Body of pancreas (tissue), 4 donors: Measurements from ENCODE around the gene TBX4. TPM values are rescaled to one million over a fixed set of nuclear protein-coding genes. Genes with fewer than 3 reads are reported as not detected.
"Not testable (repeated sequence)": the region's sequence is repeated elsewhere in the genome, so short reads cannot be mapped to it uniquely, and the experiment has no call there.

ENCODE experiments used
- ATAC-seq: fragments of 150-250 bp; one replicate; pipeline ENCODE4 v1.9.1; 2016
- DNase-seq, 4 donors: peaks; one replicate each; pipeline ENCODE4 v3.0.0-alpha.2; 2019
- H3K27ac ChIP-seq, 4 donors: fragments of 200-600 bp; sonication (generic); 1 replicate in 3 of 4; 2 replicates in 1 of 4; pipeline versions ENCODE4 v1.5.1 to v1.6.1; 2016 to 2019; ENCODE audit warnings: mild to moderate bottlenecking in 1 of 4, mixed read lengths in 1 of 4, moderate library complexity in 1 of 4
- H3K27me3 ChIP-seq, 2 donors: fragments of 200-600 bp; sonication (generic); one replicate each; pipeline ENCODE4 v1.6.0; 2016; ENCODE audit warnings: mild to moderate bottlenecking in 1 of 2
- H3K36me3 ChIP-seq, 2 donors: fragments of 200-600 bp; sonication (generic); replicated peaks in 1 of 2; 2 replicates each; pipeline ENCODE4 v1.5.1; 2016; ENCODE audit warnings: low read depth in 2 of 2; ENCODE audit not compliant: insufficient read depth in 1 of 2
- H3K4me1 ChIP-seq: fragments of 200-600 bp; sonication (generic); one replicate; pipeline ENCODE4 v1.6.0; 2016
- H3K4me3 ChIP-seq, 2 donors: fragments of 200-600 bp; sonication (generic); 1 replicate in 1 of 2; 2 replicates in 1 of 2; pipeline ENCODE4 v1.5.1; 2016 to 2019
- H3K9me3 ChIP-seq, 3 donors: fragments of 200-600 bp; sonication (generic); 1 replicate in 2 of 3; 2 replicates in 1 of 3; pipeline ENCODE4 v1.5.1; 2016
- POLR2A ChIP-seq, 3 donors: fragments of 450-650 bp; IDR thresholded peaks; one replicate each; pipeline ENCODE4 v1.6.1; 2016; ENCODE audit warnings: antibody characterized with exemption in 3 of 3, mild to moderate bottlenecking in 2 of 3
- WGBS, 2 donors: methylation state at CpG; one replicate each; pipeline ENCODE4 v1.1.5; 2017; 5-methylcytosine and 5-hydroxymethylcytosine counted together
- intact Hi-C: fragments of 100-400 bp; cut with DNase I; formaldehyde crosslinking; loops from one replicate; pipeline ENCODE4 v1.15.1; 2023
- total RNA-seq, 2 donors: library from RNA; depleted of rRNA; stranded (reverse); fragments of >200 nt; gene quantifications; one replicate each; pipeline ENCODE4 v1.1.0, GENCODE V29; 2016
- TF ChIP-seq, protein P1 (sequence below), 7 experiments: fragments of 450-650 bp in 4 of 7; fragments of 200-600 bp in 3 of 7; sonication (generic) in 3 of 7; IDR thresholded peaks; one replicate each; pipeline ENCODE4 v1.5.1; 2016 to 2019; ENCODE audit warnings: antibody characterized with exemption in 7 of 7

TBX4 gene
- total RNA-seq, 2 donors from 2014 or later, result not detected

DNA sequence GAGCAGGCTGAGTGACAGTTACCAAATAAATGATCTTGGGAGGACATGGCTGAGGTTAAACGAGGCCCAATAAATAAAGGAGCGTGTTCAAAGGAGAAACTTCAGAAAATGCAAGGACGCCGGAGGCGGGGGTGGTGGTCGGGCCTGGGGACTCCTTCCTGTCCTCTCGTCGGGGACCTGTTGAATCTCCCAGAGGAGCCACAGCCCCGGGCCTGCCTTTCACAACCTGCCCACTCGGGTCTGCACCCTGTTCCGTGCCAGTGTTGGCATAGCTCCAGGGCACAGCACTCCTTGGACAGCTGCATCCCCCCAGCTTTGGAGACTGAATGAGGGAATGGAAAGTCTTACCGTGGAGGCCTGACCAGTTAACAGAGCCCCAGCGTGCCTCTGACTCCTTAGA, 8.1 kb upstream of the TBX4 start:
- no peaks in the 10 kb centered on the region for H3K36me3 ChIP-seq
- ATAC-seq, result no peak
- no peaks in the 10 kb centered on the region for H3K4me1 ChIP-seq
- DNase-seq, result no peak
- no peak overlapping the region for H3K4me3 ChIP-seq
- no peaks in the 10 kb centered on the region for H3K9me3 ChIP-seq
- intact Hi-C loops, result no loop called here
- WGBS, 2 donors, result 75 to 82% methylated on average over 11 to 13 of the region's 13 CpGs
- no peaks in the 10 kb centered on the region for H3K27me3 ChIP-seq
- no peak for TF ChIP-seq POLR2A (IDR thresholded peaks at IDR 0.05)
- TF ChIP-seq, protein P1, sequence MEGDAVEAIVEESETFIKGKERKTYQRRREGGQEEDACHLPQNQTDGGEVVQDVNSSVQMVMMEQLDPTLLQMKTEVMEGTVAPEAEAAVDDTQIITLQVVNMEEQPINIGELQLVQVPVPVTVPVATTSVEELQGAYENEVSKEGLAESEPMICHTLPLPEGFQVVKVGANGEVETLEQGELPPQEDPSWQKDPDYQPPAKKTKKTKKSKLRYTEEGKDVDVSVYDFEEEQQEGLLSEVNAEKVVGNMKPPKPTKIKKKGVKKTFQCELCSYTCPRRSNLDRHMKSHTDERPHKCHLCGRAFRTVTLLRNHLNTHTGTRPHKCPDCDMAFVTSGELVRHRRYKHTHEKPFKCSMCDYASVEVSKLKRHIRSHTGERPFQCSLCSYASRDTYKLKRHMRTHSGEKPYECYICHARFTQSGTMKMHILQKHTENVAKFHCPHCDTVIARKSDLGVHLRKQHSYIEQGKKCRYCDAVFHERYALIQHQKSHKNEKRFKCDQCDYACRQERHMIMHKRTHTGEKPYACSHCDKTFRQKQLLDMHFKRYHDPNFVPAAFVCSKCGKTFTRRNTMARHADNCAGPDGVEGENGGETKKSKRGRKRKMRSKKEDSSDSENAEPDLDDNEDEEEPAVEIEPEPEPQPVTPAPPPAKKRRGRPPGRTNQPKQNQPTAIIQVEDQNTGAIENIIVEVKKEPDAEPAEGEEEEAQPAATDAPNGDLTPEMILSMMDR (IDR thresholded peaks at IDR 0.05), result no peak
- H3K27ac ChIP-seq, result no peak overlapping the region

GRCh38 chr17:61444831-61445230, 7.4 kb upstream of the TBX4 start:
- ATAC-seq, result no peak
- Histone ChIP-seq H3K27ac (no peak overlapping the region), H3K9me3 (no peaks in the 10 kb centered on the region), H3K4me1 (no peaks in the 10 kb centered on the region), H3K36me3 (no peaks in the 10 kb centered on the region), H3K27me3 (no peaks in the 10 kb centered on the region), H3K4me3 (no peak overlapping the region)
- 77 to 87% methylated on average over 6 of the region's 6 CpGs for WGBS, 2 donors
- no peak for DNase-seq
- TF ChIP-seq, protein P1 (IDR thresholded peaks at IDR 0.05), result no peak
- TF ChIP-seq POLR2A (IDR thresholded peaks at IDR 0.05), result no peak
- intact Hi-C loops, result no loop called here

DNA sequence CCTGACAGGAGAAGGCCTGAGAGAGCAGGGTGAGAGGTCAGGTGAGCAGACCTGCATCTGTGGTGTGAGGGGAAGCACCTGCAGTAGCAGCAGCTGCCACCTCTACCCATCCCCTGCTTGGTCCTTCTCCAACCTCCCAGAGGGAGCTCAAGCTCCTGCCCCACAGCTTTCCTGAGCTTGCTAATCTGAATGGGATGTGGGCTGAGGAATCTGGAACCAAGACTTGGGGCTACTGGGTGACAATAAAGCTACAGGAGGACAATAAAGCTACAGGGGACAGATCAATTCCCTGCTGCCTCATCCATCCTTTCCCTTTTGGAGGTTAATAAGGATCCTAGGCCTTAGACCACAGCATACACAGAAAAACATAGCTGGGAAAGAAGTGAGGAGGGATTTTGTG, 4.9 kb upstream of the TBX4 start:
- Histone ChIP-seq H3K27ac (no peak overlapping the region), H3K36me3 (no peaks in the 10 kb centered on the region), H3K27me3 (peaks cover 0 to 12% of the 10 kb centered on the region in 2 donors), H3K4me3 (no peak overlapping the region), H3K4me1 (peaks cover 9% of the 10 kb centered on the region), H3K9me3 (no peaks in the 10 kb centered on the region)
- DNase-seq (no peak), ATAC-seq (no peak)
- TF ChIP-seq, protein P1 (IDR thresholded peaks at IDR 0.05), result no peak
- no peak for TF ChIP-seq POLR2A (IDR thresholded peaks at IDR 0.05)
- intact Hi-C loops, result no loop called here

DNA sequence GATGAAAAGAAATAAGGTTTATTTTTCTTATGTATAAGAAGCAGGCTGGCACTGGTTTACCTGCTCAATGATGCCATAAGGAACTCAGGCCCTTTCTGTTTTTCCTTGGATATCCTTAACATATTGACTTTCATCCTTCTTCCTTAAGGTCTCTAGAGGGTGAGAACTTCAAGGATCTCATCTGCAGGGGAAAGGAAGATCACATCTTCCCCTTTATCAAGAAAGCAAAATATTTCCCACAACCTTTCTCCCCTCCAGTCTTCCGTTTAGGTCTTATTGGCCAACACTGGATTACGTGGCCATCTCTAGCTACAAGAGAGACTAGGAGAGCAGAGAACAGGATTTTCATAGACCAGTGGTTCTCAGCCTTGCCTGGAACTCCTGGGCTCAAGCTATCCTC, 4.2 kb upstream of the TBX4 start:
- Histone ChIP-seq H3K27me3 (peaks cover 0 to 17% of the 10 kb centered on the region in 2 donors), H3K9me3 (no peaks in the 10 kb centered on the region), H3K27ac (no peak overlapping the region), H3K4me3 (no peak overlapping the region), H3K36me3 (no peaks in the 10 kb centered on the region), H3K4me1 (peaks cover 13% of the 10 kb centered on the region)
- TF ChIP-seq, protein P1 (IDR thresholded peaks at IDR 0.05), result no peak
- TF ChIP-seq POLR2A (IDR thresholded peaks at IDR 0.05), result no peak
- DNase-seq, result no peak
- WGBS, 2 donors, result 55 to 79% methylated on average over 2 of the region's 2 CpGs
- intact Hi-C loops, result no loop called here
- ATAC-seq, result no peak

GRCh38 chr17:61449140-61449539, 3.1 kb upstream of the TBX4 start:
- 78 to 93% methylated on average over 4 of the region's 4 CpGs for WGBS, 2 donors
- H3K4me3 ChIP-seq, ATAC-seq, intact Hi-C loops, H3K27ac ChIP-seq, H3K9me3 ChIP-seq, H3K36me3 ChIP-seq, DNase-seq: not testable (repeated sequence)
- H3K4me1 ChIP-seq, result peaks cover 13% of the 10 kb centered on the region
- peaks cover 0 to 25% of the 10 kb centered on the region in 2 donors for H3K27me3 ChIP-seq
